ENCODE measurements around the gene SLC16A10.

The SLC16A10 gene

DNA sequence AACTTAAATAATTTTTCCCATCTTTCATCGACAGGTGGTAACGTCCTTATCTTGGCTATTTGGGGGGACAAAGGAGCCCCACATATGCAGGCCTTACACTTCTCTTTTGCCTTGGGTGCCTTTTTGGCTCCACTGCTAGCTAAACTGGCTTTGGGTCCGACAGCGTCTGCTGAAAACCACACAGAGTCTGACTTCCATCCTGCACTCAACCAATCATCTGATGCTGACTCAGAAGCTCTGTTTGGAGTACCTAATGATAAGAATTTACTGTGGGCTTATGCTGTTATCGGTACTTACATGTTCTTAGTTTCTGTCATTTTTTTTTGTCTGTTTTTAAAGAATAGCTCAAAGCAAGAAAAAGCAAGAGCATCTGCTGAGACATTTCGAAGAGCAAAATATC lies 178.5 kb downstream of the SLC16A10 start:
- peak; percentile 93 for DNase-seq

DNA sequence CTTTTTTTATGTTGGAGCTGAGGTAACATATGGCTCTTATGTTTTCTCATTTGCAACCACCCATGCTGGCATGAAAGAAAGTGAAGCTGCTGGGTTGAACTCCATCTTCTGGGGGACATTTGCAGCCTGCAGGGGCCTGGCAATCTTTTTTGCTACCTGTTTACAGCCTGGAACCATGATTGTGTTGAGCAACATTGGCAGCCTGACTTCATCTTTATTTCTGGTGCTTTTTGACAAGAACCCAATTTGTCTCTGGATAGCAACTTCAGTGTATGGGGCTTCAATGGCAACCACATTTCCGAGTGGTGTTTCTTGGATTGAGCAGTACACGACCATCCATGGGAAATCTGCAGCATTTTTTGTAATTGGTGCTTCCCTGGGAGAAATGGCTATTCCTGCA lies 179.0 kb downstream of the SLC16A10 start:
- DNase-seq = no peak

DNA sequence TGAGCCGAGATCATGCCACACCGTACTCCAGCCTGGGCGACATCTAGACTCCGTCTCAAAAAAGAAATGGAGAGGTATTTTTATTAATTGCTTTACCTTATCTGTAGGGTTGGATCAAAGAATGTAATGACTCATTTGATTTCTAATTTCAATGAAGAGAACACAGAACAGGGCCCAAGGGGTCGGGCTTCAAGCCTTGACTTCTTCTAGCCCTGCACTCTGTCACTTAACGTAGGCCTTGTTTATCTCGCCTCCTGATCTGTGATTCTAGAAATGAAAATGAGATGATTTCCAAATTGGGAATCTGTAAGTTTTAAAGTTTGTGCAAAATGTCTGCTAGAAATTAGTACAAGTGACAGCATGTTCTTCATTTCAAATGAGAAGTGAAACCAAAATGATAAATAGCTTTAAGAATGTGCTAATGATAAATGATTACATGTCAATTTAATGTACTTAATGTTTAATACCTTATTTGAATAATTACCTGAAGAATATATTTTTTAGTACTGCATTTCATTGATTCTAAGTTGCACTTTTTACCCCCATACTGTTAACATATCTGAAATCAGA lies 180.5 kb downstream of the SLC16A10 start:
- no peak for DNase-seq

DNA sequence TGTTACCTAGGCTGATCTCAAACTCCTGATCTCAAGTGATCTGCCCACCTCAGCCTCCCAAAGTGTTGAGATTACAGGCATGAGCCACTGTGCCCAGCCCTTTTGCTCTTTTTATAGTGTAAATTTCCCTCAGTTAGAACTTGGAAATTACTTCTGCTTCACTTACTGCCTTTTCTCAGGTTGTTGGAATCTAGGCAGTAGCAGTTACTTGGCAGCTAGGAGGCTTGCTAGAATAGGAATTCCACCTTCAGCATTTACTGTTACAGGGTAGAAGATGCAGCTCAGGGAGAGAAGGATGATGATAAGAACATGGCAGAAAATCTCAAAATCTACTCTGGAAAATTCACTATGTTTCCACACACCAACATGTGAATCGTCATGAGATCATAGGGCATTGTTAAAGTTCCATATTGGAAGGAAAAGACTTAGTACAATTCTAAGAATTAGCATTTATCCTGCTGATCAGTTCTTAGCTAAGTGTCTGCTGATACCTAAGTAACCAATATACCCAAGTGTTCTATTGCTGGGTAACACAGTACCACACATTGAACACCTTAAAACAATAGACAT lies 182.2 kb downstream of the SLC16A10 start:
- no peak for DNase-seq

DNA sequence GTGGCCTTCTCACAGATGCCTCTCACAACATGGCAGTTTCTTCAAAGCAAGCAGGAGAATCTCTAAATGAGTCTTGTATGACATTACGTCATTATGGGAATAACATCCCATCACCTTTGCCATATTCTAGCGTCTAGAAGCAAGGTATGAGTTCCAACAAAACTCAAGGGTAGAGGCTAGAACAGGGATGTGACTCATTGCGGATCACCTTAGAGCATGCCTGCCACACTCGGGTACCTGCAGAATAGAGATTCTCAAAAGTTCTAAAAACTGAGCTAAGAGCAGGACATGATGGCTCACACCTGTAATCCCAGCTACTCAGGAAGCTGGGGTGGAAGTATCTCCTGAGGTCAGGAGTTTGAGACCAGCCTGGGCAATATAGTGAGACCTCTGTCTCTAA lies 182.8 kb downstream of the SLC16A10 start:
- no peak for DNase-seq

DNA sequence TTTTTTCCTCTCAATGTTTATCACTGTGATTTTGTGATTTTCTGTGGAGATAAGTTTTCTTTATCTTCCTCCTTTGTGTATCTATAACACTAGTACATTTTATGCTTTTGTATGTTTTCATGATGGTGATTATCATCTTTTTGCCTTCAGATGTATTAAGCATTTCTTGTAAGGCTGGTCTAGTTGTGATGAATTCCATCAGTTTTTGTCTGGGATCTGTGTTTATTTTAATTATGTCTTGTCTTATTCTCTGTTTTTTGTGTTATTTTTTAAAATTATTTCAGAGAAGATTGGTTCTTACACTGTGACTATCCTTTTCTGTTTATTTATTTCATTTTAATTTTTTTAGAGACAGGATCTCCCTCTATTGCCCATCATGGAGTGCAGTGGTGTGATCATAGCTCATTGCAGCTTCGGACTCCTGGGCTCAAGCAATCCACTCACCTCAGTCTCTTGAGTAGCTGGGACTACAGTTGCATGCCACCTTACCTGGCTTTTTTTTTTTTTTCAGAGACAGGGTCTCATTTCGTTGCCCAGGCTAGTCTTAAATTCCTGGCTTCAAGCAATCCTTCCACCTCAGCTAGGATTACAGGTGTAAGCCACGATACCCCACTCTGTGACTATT lies 187.4 kb downstream of the SLC16A10 start:
- DNase-seq = no peak

DNA sequence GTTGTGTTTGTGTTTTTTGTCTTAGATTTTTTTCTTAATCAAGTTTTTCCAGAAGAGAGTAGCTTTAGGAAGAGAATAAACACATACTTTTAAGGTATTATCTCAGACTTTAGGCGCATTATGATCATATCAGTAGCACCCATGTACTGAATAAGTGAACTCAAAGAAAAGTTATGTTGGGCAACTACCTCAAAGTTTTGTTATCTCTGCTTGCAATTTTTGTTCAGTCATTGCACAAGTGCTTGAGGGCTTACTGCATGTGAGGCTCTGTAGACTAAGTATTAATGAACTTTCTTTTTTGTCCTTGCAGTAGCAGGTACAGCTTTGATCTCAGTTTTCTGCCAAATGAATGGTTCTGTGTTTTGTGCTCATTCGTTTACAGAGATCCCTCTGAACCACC lies 189.0 kb downstream of the SLC16A10 start:
- peak; percentile 77 for DNase-seq

DNA sequence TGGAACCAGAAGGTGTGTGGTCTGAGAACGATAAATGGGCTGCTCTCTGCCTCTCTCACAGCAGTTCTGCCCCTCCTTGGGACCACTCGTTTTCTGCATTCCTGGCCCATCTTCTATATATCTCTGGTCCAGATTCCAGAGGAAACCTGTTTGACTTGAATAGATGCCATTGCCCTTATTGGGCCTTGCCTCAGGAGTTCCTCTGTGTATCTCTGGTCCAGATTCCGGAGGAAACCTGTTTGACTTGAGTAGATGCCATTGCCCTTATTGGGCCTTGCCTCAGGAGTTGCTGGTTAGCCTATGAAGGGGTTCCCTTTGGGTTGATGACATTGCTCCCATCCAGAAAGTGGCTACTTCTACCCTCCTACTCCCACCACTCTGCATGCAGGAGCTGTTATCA lies 189.4 kb downstream of the SLC16A10 start:
- DNase-seq = no peak

DNA sequence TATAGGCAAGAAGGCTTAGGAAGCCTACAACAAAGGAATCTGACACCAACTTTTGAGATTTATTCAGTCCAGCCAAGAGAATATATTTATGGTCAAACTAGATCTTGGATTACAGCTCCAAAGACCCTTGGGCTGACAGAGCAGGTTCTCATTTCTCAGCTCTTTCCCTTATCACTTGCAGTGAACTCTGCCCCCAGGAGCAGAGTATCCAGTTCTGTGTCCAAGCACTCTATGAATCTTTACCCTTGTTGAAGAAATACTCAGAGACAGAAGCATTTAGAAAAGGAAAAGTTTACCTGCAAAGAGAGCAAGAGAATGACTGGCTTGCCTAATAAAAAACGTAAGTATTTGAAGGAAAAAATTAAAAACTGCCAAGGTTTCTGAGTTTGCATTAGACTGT lies 190.5 kb downstream of the SLC16A10 start:
- DNase-seq = no peak

DNA sequence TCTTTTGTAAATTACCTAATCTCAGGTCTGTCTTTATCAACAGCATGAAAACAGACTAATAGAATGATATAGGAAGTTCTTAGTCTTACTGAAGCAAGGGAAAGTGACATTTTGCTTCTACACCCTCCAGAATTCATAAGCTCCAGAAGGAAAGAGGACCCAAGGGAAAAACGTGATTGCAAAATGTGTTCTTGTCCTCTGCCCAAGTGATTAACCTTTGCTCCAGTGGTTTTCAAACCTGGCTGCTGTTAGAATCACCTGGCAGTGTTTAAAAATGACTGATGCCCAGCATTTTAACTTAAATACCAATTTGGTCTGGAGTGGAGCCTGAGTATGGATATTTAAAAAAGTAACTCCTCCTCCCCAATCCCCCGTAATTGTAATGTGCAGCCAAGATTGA lies 191.4 kb downstream of the SLC16A10 start:
- no peak for DNase-seq

DNA sequence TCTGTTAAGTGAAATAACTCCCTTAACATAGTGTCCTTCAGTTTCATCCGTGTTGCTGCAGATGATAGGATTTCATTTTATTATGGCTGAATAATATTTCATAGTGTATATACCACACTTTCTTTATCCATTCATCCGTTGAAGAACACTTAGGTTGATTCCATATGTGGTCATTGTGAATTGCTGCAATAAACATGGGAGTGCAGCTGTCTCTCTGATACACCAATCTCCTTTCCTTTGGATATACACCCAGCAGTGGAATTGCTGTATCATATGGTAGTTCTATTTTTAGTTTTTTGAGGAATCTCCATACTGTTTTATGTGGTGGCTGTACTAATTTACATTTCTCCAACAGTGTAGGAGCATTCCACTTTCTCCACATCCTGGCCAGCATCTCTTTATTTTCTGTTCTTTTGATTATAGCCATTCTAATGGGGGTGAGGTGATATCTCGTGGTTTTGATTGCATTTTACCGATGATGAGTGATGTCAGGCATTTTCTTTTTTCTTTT lies 193.2 kb downstream of the SLC16A10 start:
- DNase-seq = no peak

All from hematopoietic multipotent progenitor cell treated with erythropoietin and hydrocortisone succinate and interleukin-3 and kit ligand, for 6 days (in vitro differentiated cells).